CD4-positive, alpha-beta T cell (primary cell): ENCODE results near the gene MAML2. TPM values are rescaled to one million over a fixed set of nuclear protein-coding genes. Genes with fewer than 3 reads are reported as not detected.

Experiments
- ATAC-seq: fragments of 200-7000 bp; cut with Tn5 transposase; one replicate; pipeline ENCODE4 v1.10.0; 2022; ENCODE audit warnings: mild to moderate bottlenecking; ENCODE audit not compliant: poor library complexity
- CTCF ChIA-PET: fragments of 350-600 bp; sonication (Branson Sonifier 250); formaldehyde crosslinking; loops from one replicate; lab custom pipeline; 2021; ENCODE audit warnings: antibody characterized with exemption, inconsistent platforms; lab: Charles Lee
- POLR2A ChIA-PET: fragments of 350-600 bp; sonication (Branson Sonifier 250); formaldehyde crosslinking; loops from one replicate; lab custom pipeline; 2021; ENCODE audit warnings: antibody characterized with exemption, inconsistent platforms; lab: Charles Lee
- DNase-seq, 14 experiments: peaks; one replicate each; pipeline ENCODE4 v3.0.0-alpha.2; 2013 to 2020; ENCODE audit warnings: mixed read lengths in 2 of 14
- H3K27ac ChIP-seq, 2 donors: one replicate each; pipeline versions ENCODE4 v1.5.1 to v1.7.0; 2013; ENCODE audit warnings: low read length in 2 of 2, low read depth in 1 of 2, mild to moderate bottlenecking in 1 of 2
- H3K27me3 ChIP-seq, 2 experiments: 1 replicate in 1 of 2; 2 replicates in 1 of 2; pipeline versions ENCODE4 v1.6.1 to v1.7.0; 2013; ENCODE audit warnings: low read length in 2 of 2, control low read depth in 1 of 2, mild to moderate bottlenecking in 1 of 2, moderate library complexity in 1 of 2; ENCODE audit not compliant: insufficient read depth in 2 of 2, control insufficient read depth in 1 of 2
- H3K36me3 ChIP-seq: one replicate; pipeline ENCODE4 v1.6.1; 2013; ENCODE audit warnings: low read length, control low read depth; ENCODE audit not compliant: insufficient read depth
- H3K4me1 ChIP-seq: one replicate; pipeline ENCODE4 v1.6.1; 2013; ENCODE audit warnings: low read length, control low read depth; ENCODE audit not compliant: insufficient read depth
- H3K4me3 ChIP-seq: one replicate; pipeline ENCODE4 v1.5.1; 2013; ENCODE audit warnings: mild to moderate bottlenecking, low read length, moderate library complexity
- H3K9me3 ChIP-seq, 2 experiments: 1 replicate in 1 of 2; 2 replicates in 1 of 2; pipeline versions ENCODE4 v1.6.1 to v1.7.0; 2013; ENCODE audit warnings: low read length in 2 of 2, mild to moderate bottlenecking in 2 of 2, control low read depth in 1 of 2, moderate library complexity in 1 of 2; ENCODE audit not compliant: control insufficient read depth in 1 of 2, insufficient read depth in 1 of 2
- H3K27ac Mint-ChIP-seq: one replicate; pipeline ENCODE4 v1.8.0; 2020; ENCODE audit warnings: mixed read lengths
- H3K27me3 Mint-ChIP-seq: one replicate; pipeline ENCODE4 v1.8.0; 2021; ENCODE audit warnings: mixed read lengths
- H3K36me3 Mint-ChIP-seq: one replicate; pipeline ENCODE4 v1.8.0; 2021; ENCODE audit warnings: low read depth, mixed read lengths
- H3K4me1 Mint-ChIP-seq: one replicate; pipeline ENCODE4 v1.8.0; 2021; ENCODE audit warnings: low read depth, mixed read lengths
- H3K4me3 Mint-ChIP-seq: one replicate; pipeline ENCODE4 v1.8.0; 2020; ENCODE audit warnings: mild to moderate bottlenecking, mixed read lengths
- H3K9me3 Mint-ChIP-seq: one replicate; pipeline ENCODE4 v1.8.0; 2020; ENCODE audit warnings: mixed read lengths
- CTCF ChIP-seq: fragments of 200-600 bp; IDR thresholded peaks from one replicate; pipeline ENCODE4 v1.8.0; 2022; ENCODE audit warnings: antibody characterized with exemption, mild to moderate bottlenecking
- intact Hi-C, 2 experiments: fragments of 100-400 bp; cut with DNase I in 1 of 2; cut with micrococcal nuclease in 1 of 2; formaldehyde crosslinking; loops; one replicate each; pipeline versions ENCODE4 v1.15.1 to v1.9.0; 2023 to 2025; cut with DNase I, micrococcal nuclease
- total RNA-seq, 174 experiments: library from RNA in 2 of 174; stranded (reverse) in 2 of 174; gene quantifications; one replicate each; pipeline ENCODE4 v1.2.3 and lab custom pipeline; 2021 to 2026

Gene MAML2
- total RNA-seq, 2 experiments from 2014 or later, result 58.8 to 59.8 TPM

GRCh38 chr11:96063053-96063452 is 279.9 kb downstream of the MAML2 start:
- no peaks in the 10 kb centered on the region for H3K27me3 Mint-ChIP-seq
- H3K27ac Mint-ChIP-seq, result peak overlapping the region; percentile 61
- H3K36me3 ChIP-seq, result peaks cover 2% of the 10 kb centered on the region
- H3K4me3 ChIP-seq, result no peak overlapping the region
- intact Hi-C loops, result no loop called here
- ChIA-PET CTCF (interaction anchor here (0.7 to 1.7 kb wide), 3 partner anchors 8 to 280 kb away, joined by 3 to 4 read pairs (median 3); partner anchors contain the start of gene MAML2), POLR2A (interaction anchor here (0.7 to 1.8 kb wide), 4 partner anchors 48 to 280 kb away, joined by 3 to 5 read pairs (median 4); partner anchors contain the start of gene MAML2)
- DNase-seq, result no peak
- no peak overlapping the region for H3K27ac ChIP-seq
- H3K4me3 Mint-ChIP-seq, result no peak overlapping the region
- H3K4me1 Mint-ChIP-seq, result peaks cover 81% of the 10 kb centered on the region
- no peak for ATAC-seq
- peaks cover 3% of the 10 kb centered on the region for H3K4me1 ChIP-seq
- no peaks in the 10 kb centered on the region for H3K27me3 ChIP-seq
- peaks cover 47% of the 10 kb centered on the region for H3K36me3 Mint-ChIP-seq
- no peaks in the 10 kb centered on the region for H3K9me3 Mint-ChIP-seq
- TF ChIP-seq CTCF, result no peak
- no peaks in the 10 kb centered on the region for H3K9me3 ChIP-seq

GRCh38 chr11:96062134-96062533 is 280.9 kb downstream of the MAML2 start:
- Histone ChIP-seq H3K4me3 (no peak overlapping the region), H3K27me3 (no peaks in the 10 kb centered on the region), H3K4me1 (peaks cover 3% of the 10 kb centered on the region), H3K36me3 (peaks cover 2% of the 10 kb centered on the region), H3K27ac (no peak overlapping the region), H3K9me3 (no peaks in the 10 kb centered on the region)
- ChIA-PET CTCF (interaction anchor here (0.6 to 2.0 kb wide), 5 partner anchors 15 to 364 kb away, joined by 3 to 8 read pairs (median 4); partner anchors contain the start of gene MAML2), POLR2A (interaction anchor here (0.5 to 1.5 kb wide), 4 partner anchors 19 to 280 kb away, joined by 3 to 5 read pairs (median 4); partner anchors contain the start of gene MAML2)
- peaks cover 81% of the 10 kb centered on the region for H3K4me1 Mint-ChIP-seq
- peak; percentile 98 for ATAC-seq
- no peak for TF ChIP-seq CTCF
- H3K36me3 Mint-ChIP-seq, result peaks cover 52% of the 10 kb centered on the region
- H3K9me3 Mint-ChIP-seq, result no peaks in the 10 kb centered on the region
- peak overlapping the region; percentile 61 for H3K27ac Mint-ChIP-seq
- H3K27me3 Mint-ChIP-seq, result no peaks in the 10 kb centered on the region
- peak overlapping the region; percentile 5 for H3K4me3 Mint-ChIP-seq
- peak in 7 of 14 experiments; percentile 4 to 51 (median 35) for DNase-seq
- intact Hi-C loops, result no loop called here

GRCh38 chr11:96061730-96062129 is 281.3 kb downstream of the MAML2 start:
- Mint-ChIP-seq H3K27ac (peak overlapping the region; percentile 61), H3K36me3 (peaks cover 50% of the 10 kb centered on the region), H3K27me3 (no peaks in the 10 kb centered on the region), H3K9me3 (no peaks in the 10 kb centered on the region), H3K4me3 (no peak overlapping the region), H3K4me1 (peaks cover 81% of the 10 kb centered on the region)
- POLR2A ChIA-PET, result interaction anchor here (0.5 to 0.9 kb wide), 2 partner anchors 19 to 62 kb away, joined by 3 to 4 read pairs; no protein-coding TSS in a partner anchor
- Histone ChIP-seq H3K4me3 (no peak overlapping the region), H3K4me1 (peaks cover 3% of the 10 kb centered on the region), H3K27me3 (no peaks in the 10 kb centered on the region), H3K36me3 (peaks cover 2% of the 10 kb centered on the region), H3K27ac (no peak overlapping the region), H3K9me3 (no peaks in the 10 kb centered on the region)
- intact Hi-C loops, result no loop called here
- DNase-seq (no peak), ATAC-seq (no peak)
- TF ChIP-seq CTCF, result no peak
- CTCF ChIA-PET, result interaction anchor here (2.0 kb wide), 1 partner anchor 281 kb away, joined by 8 read pairs; the partner anchor contains the start of gene MAML2
